K562 (cell line): ENCODE data around the gene SP2. TPM values are rescaled to one million over a fixed set of nuclear protein-coding genes. Genes with fewer than 3 reads are reported as not detected.

Experiments
- ELF2 ChIP-seq: fragments of 250-450 bp; sonication (Bioruptor Pico); IDR thresholded peaks from 2 replicates; pipeline ENCODE4 v1.5.0; 2021; ENCODE audit warnings: mild to moderate bottlenecking
- ETV1 ChIP-seq: fragments of 450-650 bp; conservative IDR thresholded peaks from 2 replicates; pipeline ENCODE4 v1.6.1; 2016; ENCODE audit warnings: missing genetic modification characterization, control low read depth, low read depth, missing compliant biosample characterization
- ETV6 ChIP-seq, 3 experiments: fragments of 150-350 bp in 1 of 3; sonication (generic) in 1 of 3; formaldehyde crosslinking in 1 of 3; IDR thresholded peaks; 2 replicates each; pipeline versions ENCODE4 v1.6.1 to v1.8.0; 2014 to 2022; ENCODE audit warnings: borderline replicate concordance in 2 of 3, low read depth in 2 of 3, antibody characterized with exemption in 1 of 3, low read length in 1 of 3, mild to moderate bottlenecking in 1 of 3, missing genetic modification reagents in 1 of 3
- FOXK1 ChIP-seq: sonication (generic); formaldehyde crosslinking; IDR thresholded peaks from 2 replicates; pipeline ENCODE4 v1.8.0; 2022; ENCODE audit warnings: missing genetic modification reagents, mild to moderate bottlenecking, borderline replicate concordance
- GATAD2A ChIP-seq: fragments of 450-650 bp; IDR thresholded peaks from 2 replicates; pipeline ENCODE4 v1.6.1; 2017
- POLR2G ChIP-seq: fragments of 200-400 bp; formaldehyde crosslinking; IDR thresholded peaks from 2 replicates; pipeline ENCODE4 v1.6.1; 2017; ENCODE audit warnings: low read depth, mild to moderate bottlenecking, antibody characterized with exemption, low read length, moderate library complexity
- RBBP5 ChIP-seq: fragments of 200-600 bp; sonication (generic); IDR thresholded peaks from 2 replicates; pipeline ENCODE4 v1.6.1; 2012; ENCODE audit warnings: borderline replicate concordance, mild to moderate bottlenecking, low read length, control low read depth, inconsistent platforms; ENCODE audit not compliant: insufficient read depth, poor library complexity, severe bottlenecking
- TCFL5 ChIP-seq: fragments of 250-450 bp; sonication (Bioruptor Pico); conservative IDR thresholded peaks from 2 replicates; pipeline ENCODE4 v1.6.1; 2021; ENCODE audit warnings: mild to moderate bottlenecking, moderate library complexity, matching md5 sums
- ZBTB40 ChIP-seq, 2 experiments: fragments of 450-650 bp in 1 of 2; sonication (generic) in 1 of 2; formaldehyde crosslinking in 1 of 2; IDR thresholded peaks; 2 replicates each; pipeline versions ENCODE4 v1.7.1 to v1.9.0; 2016 to 2022; ENCODE audit warnings: inconsistent platforms in 1 of 2, mild to moderate bottlenecking in 1 of 2, missing genetic modification reagents in 1 of 2
- polyA plus RNA-seq, 8 experiments: library from polyadenylated mRNA; depleted of rRNA in 4 of 8; stranded (reverse) in 5 of 8; unstranded in 3 of 8; fragments of >200 nt; fragmentation: Nextera tagmentation in 2 of 8; fragmentation: Illumina TruSeq in 1 of 8; extraction: Ambion mirVana in 2 of 8; extraction: Trizol in 1 of 8; gene quantifications; 2 replicates each; pipeline versions ENCODE4 v1.2.1 to v1.2.3, GENCODE V29; 2011 to 2014; ENCODE audit warnings: inconsistent platforms in 1 of 8, missing spikeins in 1 of 8
- total RNA-seq, 7 experiments: library from RNA; depleted of rRNA in 6 of 7; stranded (reverse); fragments of >200 nt in 6 of 7; fragmentation: Illumina TruSeq in 2 of 7; extraction: Trizol in 2 of 7; gene quantifications; 2 replicates each; pipeline versions ENCODE4 v1.2.1 to v1.2.3, GENCODE V29; 2011 to 2021; ENCODE audit warnings: low replicate concordance in 1 of 7
- TF ChIP-seq, protein P1 (sequence below): sonication (generic); formaldehyde crosslinking; IDR thresholded peaks from 2 replicates; pipeline ENCODE4 v1.5.0; 2020; ENCODE audit warnings: missing genetic modification reagents
- TF ChIP-seq, protein P2 (sequence below), 3 experiments: fragments of 200-800 bp in 1 of 3; sonication (Bioruptor generic) in 1 of 3; sonication (generic) in 1 of 3; formaldehyde crosslinking in 1 of 3; IDR thresholded peaks; 2 replicates each; pipeline versions ENCODE4 v1.6.1 to v1.8.0; 2016 to 2022; ENCODE audit warnings: mild to moderate bottlenecking in 2 of 3, missing compliant biosample characterization in 2 of 3, missing genetic modification characterization in 2 of 3, missing genetic modification reagents in 1 of 3

The SP2 gene
- total and polyA plus RNA-seq, 9 of the 15 experiments (the other 6 are each of a cell fraction or from before 2014, with no cell fraction given), result 0.77 to 22.3 (median 2.3) TPM

GRCh38 chr17:47970725-47971499 lies 74.9 kb downstream of the SP2 start, which contains the start of gene CDK5RAP3 (continued):
- TF ChIP-seq ELF2 (CRISPR knock-in tag) (peak; percentile 91), GATAD2A (peak; percentile 78; the same call in 1 of the 2 replicates), ETV6 (IDR thresholded peaks at IDR 0.05; ENCODE audit: borderline replicate concordance in 1 of 2, low read depth in 2 of 2, low read length in 1 of 2) (no peak), ETV6 (CRISPR knock-in tag; IDR thresholded peaks at IDR 0.05; ENCODE audit: borderline replicate concordance) (peak; percentile 89; the same call in 1 of the 2 replicates), TCFL5 (CRISPR knock-in tag) (no peak), FOXK1 (peak; percentile 97; the same call in 1 of the 2 replicates), RBBP5 (peak; percentile 67), ETV1 (peak; percentile 76), POLR2G (peak; percentile 97), ZBTB40 (IDR thresholded peaks at IDR 0.05) (no peak; the same call in 1 of the 2 replicates), ZBTB40 (CRISPR knock-in tag; IDR thresholded peaks at IDR 0.05) (peak; percentile 64; the same call in 1 of the 2 replicates)
- TF ChIP-seq, protein P1, sequence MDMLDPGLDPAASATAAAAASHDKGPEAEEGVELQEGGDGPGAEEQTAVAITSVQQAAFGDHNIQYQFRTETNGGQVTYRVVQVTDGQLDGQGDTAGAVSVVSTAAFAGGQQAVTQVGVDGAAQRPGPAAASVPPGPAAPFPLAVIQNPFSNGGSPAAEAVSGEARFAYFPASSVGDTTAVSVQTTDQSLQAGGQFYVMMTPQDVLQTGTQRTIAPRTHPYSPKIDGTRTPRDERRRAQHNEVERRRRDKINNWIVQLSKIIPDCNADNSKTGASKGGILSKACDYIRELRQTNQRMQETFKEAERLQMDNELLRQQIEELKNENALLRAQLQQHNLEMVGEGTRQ, result peak; percentile 65
- TF ChIP-seq, protein P2, sequence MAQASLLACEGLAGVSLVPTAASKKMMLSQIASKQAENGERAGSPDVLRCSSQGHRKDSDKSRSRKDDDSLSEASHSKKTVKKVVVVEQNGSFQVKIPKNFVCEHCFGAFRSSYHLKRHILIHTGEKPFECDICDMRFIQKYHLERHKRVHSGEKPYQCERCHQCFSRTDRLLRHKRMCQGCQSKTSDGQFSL (CRISPR knock-in tag; IDR thresholded peaks at IDR 0.05), result peak; percentile 94
- TF ChIP-seq, protein P2 (tag; IDR thresholded peaks at IDR 0.05), result peak in 1 of 2 experiments; percentile 91; a peak in 2 of 4 replicates
